RWPE2 (cell line): ENCODE measurements around the gene RECQL.

Experiments used
- ATAC-seq: fragments of 200-7000 bp; cut with Tn5 transposase; 3 replicates; pipeline ENCODE4 v1.9.1; 2021; ENCODE audit warnings: low read depth
- DNase-seq: peaks from one replicate; pipeline ENCODE4 v3.0.0-alpha.2; 2020; ENCODE audit warnings: low spot score
- H3K27ac ChIP-seq: fragments of 450-650 bp; 2 replicates; pipeline ENCODE4 v1.5.1; 2017; ENCODE audit warnings: mild to moderate bottlenecking; ENCODE audit not compliant: poor library complexity, severe bottlenecking
- H3K27me3 ChIP-seq: fragments of 250-450 bp; sonication (Bioruptor Pico); 2 replicates; pipeline ENCODE4 v1.5.1; 2021; ENCODE audit warnings: mild to moderate bottlenecking, moderate library complexity; ENCODE audit not compliant: insufficient read depth, poor library complexity, severe bottlenecking
- H3K36me3 ChIP-seq: fragments of 250-450 bp; sonication (Bioruptor Pico); 2 replicates; pipeline ENCODE4 v1.5.1; 2020; ENCODE audit warnings: low read depth, mild to moderate bottlenecking, moderate library complexity
- H3K4me1 ChIP-seq: fragments of 250-450 bp; sonication (Bioruptor Pico); 2 replicates; pipeline ENCODE4 v1.5.1; 2021; ENCODE audit warnings: mild to moderate bottlenecking, moderate library complexity; ENCODE audit not compliant: insufficient read depth, poor library complexity, severe bottlenecking
- H3K4me3 ChIP-seq: fragments of 250-450 bp; sonication (Bioruptor Pico); 2 replicates; pipeline ENCODE4 v1.5.1; 2021; ENCODE audit warnings: mild to moderate bottlenecking, moderate library complexity; ENCODE audit not compliant: severe bottlenecking
- H3K9me3 ChIP-seq: fragments of 250-450 bp; sonication (Bioruptor Pico); 2 replicates; pipeline ENCODE4 v1.5.1; 2021; ENCODE audit warnings: mild to moderate bottlenecking, moderate library complexity; ENCODE audit not compliant: severe bottlenecking
- CTCF ChIP-seq: fragments of 450-650 bp; IDR thresholded peaks from one replicate; pipeline ENCODE4 v1.5.1; 2017; ENCODE audit warnings: mild to moderate bottlenecking, moderate library complexity; ENCODE audit not compliant: poor library complexity, severe bottlenecking

The RECQL gene

GRCh38 chr12:21543151-21543550 lies 41.7 kb upstream of the RECQL start:
- H3K4me3 ChIP-seq = no peak overlapping the region

GRCh38 chr12:21542403-21542802 lies 41.0 kb upstream of the RECQL start:
- Histone ChIP-seq H3K27ac (no peak overlapping the region), H3K36me3 (no peaks in the 10 kb centered on the region)
- no peak for ATAC-seq

More at GRCh38 chr12:21543151-21543550, 41.7 kb upstream of the RECQL start:
- Histone ChIP-seq H3K36me3 (no peaks in the 10 kb centered on the region), H3K4me1 (no peaks in the 10 kb centered on the region), H3K27ac (no peak overlapping the region), H3K9me3 (no peaks in the 10 kb centered on the region), H3K27me3 (no peaks in the 10 kb centered on the region)
- no peak for ATAC-seq
- DNase-seq = no peak
- TF ChIP-seq CTCF = no peak

GRCh38 chr12:21541773-21542172 lies 40.3 kb upstream of the RECQL start:
- Histone ChIP-seq H3K27me3 (no peaks in the 10 kb centered on the region), H3K36me3 (no peaks in the 10 kb centered on the region), H3K4me3 (no peak overlapping the region), H3K9me3 (no peaks in the 10 kb centered on the region), H3K27ac (no peak overlapping the region), H3K4me1 (no peaks in the 10 kb centered on the region)
- no peak for DNase-seq
- ATAC-seq = no peak
- TF ChIP-seq CTCF = no peak

More at GRCh38 chr12:21542403-21542802, 41.0 kb upstream of the RECQL start:
- TF ChIP-seq CTCF = no peak
- Histone ChIP-seq H3K9me3 (no peaks in the 10 kb centered on the region), H3K4me1 (no peaks in the 10 kb centered on the region), H3K4me3 (no peak overlapping the region), H3K27me3 (no peaks in the 10 kb centered on the region)
- DNase-seq = no peak

GRCh38 chr12:21539797-21540196 lies 38.4 kb upstream of the RECQL start:
- DNase-seq (no peak), ATAC-seq (no peak)
- no peak overlapping the region for H3K27ac ChIP-seq

More at GRCh38 chr12:21539797-21540196, 38.4 kb upstream of the RECQL start:
- no peaks in the 10 kb centered on the region for H3K9me3 ChIP-seq
- no peak for TF ChIP-seq CTCF
- H3K36me3 ChIP-seq = no peaks in the 10 kb centered on the region
- no peaks in the 10 kb centered on the region for H3K4me1 ChIP-seq
- no peaks in the 10 kb centered on the region for H3K27me3 ChIP-seq
- no peak overlapping the region for H3K4me3 ChIP-seq
